Renal cortical epithelial cell (primary cell): Measurements from ENCODE around the gene SHISA5. TPM values are rescaled to one million over a fixed set of nuclear protein-coding genes. Genes with fewer than 3 reads are reported as not detected.

Source experiments
- DNase-seq: peaks from one replicate; pipeline ENCODE4 v3.0.0-alpha.2; 2011; ENCODE audit warnings: low read depth
- total RNA-seq: library from RNA; depleted of rRNA; stranded (reverse); fragments of >200 nt; gene quantifications from 2 replicates; pipeline ENCODE4 v1.2.3, GENCODE V29; 2014

The SHISA5 gene
- total RNA-seq, 1 donor from 2014 or later = 143 TPM

- DNase-seq = no peak
These were observed 72.5 kb downstream of the SHISA5 start for GRCh38 chr3:48431224-48432029.

DNA sequence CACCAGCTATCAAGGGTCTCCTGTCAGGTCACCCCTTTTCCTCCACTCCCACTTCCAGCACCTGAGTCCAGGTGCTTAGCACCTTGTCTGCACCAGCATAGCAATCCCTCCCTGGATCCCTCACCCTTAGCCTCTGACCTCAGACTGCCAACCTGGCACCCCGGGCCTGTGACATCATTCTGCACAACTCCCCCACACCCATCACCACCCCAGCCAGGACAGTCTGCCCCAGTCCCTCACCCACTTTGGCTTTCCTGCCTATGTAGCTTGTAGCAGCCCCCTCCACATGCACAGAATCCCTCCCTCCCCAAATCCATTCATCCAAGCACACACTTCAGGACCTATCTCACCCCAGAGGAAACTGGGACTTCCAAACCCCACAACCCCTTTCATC is 73.3 kb downstream of the SHISA5 start:
- no peak for DNase-seq

GRCh38 chr3:48429960-48430707 is 73.8 kb downstream of the SHISA5 start, which contains the start of gene PLXNB1:
Gene PLXNB1, minus strand, starts transcription at chr3:48430086. Its CDS starts 5,475 bp downstream, at chr3:48424611.
- DNase-seq = peak; percentile 87

DNA sequence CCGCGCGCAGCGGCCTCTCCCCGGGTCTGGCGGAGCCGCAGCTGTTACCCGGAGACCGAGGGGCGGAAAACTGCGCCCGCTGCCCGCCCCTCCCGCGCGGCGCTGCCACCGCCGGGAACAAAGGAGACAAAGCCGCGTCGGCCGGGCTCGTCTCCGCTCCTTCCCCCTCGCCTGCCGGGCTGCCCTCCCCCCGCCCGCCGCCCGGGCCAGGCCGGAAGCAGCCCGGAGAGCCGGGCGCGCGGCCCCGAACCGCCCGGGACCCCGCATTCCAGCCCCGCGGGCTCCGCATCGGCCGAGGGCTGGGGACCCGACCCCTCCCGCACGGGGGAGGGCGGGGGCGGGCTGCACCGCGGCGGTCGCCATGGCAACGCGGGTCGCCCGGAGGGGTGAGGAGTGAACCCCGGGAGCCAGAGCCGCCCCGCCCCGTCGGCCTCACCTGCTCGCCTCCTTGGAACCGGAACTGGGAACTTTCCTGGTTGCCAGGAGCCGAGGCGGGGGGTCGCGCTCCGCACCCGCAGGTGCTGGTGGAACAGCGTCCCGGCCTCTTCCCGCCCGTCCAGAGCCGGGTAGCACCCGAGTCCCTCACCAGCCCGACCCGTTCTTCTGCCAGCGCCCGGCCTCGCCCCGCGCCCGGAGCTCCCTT is 74.5 kb downstream of the SHISA5 start:
- no peak for DNase-seq

DNA sequence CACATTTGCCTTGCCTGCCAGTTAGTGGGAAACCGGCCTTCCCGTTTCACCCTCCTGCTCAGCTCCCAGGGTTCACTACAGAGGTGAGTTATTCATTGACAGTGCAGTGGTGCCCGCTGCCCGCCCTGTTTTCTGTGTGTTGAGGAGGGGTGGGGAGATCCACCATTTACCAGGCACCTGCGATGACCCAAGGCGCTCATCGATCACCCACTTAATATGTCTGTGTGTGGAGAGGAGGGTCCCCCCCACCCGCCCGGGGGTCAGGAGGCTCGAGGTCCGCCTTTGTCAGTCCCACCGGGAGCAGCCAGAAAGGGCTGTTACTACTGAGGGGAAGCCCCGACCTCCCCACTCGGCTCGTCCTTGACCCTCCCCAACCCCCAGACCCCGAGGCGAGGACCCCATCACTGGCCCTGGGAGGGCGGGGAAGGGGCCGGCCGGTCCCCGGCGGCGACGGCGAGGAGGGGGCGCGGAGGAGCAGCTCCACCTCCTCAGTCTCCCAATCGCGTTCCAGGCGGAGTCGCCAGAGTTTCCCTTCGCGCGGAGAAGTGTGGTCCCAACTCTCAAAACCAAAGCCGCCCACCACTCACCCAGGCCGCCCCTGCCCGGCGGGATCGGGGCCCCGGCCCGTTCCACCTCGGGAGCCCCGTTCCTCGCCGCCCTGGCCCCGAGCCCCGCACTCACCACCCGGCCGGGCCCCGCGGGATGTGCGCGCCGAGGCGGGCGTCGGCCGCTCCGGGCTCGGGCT is 75.2 kb downstream of the SHISA5 start:
- DNase-seq = peak; percentile 71

DNA sequence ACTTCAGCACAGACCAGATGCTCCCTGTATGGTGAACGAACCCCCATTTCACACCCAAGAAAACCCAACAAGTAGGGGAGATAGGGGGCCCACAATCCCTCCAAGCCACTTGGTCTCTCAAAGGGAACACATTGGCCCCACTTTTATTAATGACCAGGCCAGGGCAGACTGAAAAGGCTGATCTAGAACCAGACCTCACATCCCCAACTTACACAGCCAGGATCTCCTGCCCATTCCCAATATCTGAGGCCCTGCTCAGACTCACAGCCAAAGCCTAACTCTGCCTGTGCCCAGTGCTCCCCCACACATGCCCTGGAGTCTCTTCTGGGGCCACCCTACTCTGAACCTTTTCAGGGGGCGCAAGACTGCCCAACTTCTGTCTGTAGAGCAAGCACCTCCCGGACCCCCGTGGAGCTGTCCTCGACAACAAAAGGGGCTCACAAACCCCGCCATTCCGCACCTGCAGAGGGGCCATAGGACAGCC is 75.8 kb downstream of the SHISA5 start:
- no peak for DNase-seq

- no peak for DNase-seq
These were observed 76.4 kb downstream of the SHISA5 start for GRCh38 chr3:48427630-48427962.

DNA sequence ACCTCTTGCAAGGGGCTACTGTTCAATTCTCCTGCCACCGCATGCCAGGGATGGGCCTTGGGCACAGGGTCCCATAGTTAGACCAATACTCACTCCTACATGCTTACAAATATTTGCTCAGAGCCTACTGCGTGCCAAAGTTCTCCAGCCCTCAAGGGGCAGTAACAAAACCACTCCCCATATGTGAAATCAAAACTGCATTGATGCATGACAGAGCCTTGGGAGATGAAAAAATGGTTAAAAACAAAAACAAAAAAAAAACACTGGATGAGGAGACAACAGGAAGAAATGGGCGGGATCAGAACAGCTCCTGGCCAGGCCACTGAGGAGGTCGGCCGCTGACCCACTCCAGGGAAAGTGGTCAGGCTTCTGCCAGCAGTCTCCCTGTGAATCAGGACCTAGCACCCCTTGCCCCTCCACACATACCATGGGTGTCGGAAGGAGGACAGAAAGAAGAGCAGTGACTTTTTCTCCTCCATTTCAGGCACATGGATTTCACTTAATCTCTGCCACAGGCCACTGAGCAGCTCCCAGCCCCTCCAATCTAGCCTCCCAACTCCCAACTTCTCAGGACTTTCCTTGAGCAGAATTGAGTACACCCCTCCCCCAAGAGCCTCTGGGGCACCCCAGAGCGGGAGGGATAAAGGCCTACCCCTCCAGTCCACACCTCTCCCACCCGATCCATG is 76.9 kb downstream of the SHISA5 start:
- DNase-seq = peak; percentile 76

DNA sequence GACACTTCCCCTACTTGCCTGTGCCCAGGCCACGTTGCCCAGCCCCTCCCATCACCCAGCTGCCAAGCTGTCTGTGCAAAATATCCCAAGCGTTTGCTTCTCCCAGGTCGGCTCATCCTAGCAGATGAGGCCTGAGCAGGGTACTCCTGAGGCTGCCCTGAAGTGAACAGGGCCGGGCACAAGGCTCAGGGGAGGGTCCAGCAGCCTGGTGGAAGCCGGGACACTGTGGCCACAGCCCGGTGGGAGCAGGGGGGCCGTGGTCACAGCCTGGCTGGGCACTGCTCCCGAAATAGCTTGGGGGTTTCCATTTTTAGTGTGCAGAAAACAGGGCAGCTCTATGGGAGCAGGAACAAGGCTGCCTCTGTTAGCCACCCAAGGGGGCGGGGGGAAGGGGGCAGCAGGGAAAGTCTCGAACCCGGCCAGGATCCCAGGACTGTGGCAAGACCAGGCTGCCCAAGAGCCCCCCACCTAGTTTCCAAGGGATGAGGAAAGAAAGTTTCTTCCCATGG is 77.5 kb downstream of the SHISA5 start:
- DNase-seq = no peak

DNA sequence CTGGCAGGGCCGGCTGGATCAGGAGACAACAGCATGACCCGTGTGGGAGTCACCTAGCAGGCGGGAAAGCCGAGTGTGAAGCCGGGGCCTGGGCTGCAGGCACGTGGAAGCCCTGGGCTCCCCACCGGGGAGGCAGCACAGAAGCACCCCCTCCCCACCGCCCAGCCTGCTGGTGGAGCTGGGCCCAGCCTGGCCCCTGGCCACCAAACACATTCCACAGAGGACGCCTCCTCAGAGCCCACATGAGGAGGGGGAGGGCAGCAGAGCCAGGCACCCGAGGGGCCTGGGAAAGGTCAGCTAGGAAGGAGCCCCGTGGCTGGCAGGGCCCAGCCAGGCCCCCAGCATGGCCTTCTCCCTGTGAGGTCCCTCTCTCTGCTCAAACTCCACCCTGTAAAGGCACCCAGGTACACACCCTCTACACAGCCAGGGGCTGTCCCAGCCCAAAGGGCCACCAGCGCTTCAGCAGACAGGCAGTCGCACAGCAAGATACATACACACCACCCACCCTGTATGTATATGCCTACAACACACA is 78.6 kb downstream of the SHISA5 start:
- DNase-seq = no peak

DNA sequence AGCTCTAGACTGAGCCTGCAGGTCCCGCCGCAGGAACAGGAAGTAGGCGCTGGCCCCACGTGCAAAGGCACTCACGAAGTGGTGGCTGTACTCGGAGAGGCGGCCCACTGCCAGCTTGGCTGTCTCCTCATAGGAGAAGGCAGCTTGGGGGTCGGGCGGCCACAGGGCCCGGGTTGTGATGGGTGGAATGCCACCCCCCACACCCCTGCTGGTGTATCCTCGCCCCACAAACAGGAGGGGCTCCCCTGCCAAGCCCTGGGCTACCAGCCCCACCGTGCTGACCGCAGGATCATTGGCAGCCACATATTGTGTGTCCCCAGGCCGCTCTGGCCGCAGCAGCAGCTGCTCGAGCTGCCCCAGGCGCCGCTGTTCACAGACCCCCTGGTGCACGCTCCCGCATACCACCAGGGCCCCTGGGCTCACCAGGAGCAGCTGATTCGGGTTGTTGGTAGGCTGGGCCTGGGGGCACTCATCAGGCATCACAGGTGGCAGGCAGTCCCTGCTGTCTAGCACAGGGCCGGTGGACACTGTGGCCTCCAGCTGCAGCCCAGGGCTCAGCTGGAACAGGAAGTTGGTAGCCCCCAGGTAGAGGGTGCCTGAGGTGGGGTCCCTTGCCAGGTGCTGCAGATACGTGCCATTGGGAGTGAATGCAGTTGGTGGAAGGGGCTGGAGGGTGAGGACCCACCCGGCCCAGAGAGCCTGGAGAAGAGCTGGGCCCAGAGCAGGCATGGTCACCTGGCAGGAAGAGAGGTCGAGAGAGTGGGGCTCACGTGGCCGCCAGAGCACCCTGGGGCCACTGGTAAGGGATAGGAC is 79.9 kb downstream of the SHISA5 start:
- no peak for DNase-seq

DNA sequence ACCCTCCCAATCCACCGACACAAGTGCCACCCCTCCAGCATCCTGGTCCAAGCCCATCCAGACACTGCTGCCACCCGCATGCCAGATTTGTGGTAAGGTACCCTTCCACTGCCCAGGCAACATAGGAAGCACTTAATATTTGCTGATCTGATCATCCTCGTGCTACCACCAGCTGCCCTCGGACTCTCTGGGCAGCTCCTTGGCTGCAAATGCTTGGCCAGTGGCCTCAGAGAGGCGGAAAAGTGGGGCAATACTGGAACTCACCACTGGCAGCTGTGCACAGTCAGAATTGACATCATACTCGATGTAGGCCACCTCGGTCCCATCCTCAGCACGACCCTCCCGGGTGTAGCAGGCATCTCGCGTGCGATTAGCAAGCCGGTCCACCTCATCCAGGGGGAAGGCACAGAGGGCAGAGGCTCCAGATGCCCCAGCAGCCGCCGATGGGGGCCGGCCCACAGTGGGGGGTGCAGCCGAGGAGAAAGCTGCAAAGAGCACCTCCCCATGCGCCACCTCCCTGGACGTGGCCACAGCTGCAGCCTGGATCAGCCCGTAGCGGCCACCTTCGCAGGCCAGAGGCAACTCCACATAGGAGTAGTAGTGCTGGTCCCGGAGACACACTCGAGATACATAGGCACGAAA is 80.6 kb downstream of the SHISA5 start:
- no peak for DNase-seq

- DNase-seq = no peak
These were observed 81.3 kb downstream of the SHISA5 start for GRCh38 chr3:48422681-48423080.

- no peak for DNase-seq
These were observed 81.7 kb downstream of the SHISA5 start for GRCh38 chr3:48422272-48422671.

DNA sequence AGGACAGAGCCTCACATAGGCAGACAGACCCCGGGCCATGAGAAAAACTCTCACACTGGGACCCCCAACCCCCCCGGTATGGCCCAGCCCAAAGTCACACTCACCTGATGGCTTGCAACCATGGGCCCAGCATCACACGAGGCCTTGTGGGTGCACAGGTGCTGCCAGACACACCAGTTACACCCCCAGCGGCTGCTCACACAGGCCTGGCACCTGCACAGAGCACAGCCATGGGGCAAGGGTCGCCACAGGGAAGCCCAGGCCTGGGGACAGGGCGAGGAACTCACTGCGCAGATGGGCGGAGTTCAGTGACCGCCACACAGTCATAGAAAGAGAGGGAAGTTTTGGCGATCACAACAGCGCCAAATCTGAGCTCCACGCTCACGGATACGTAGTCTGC is 83.4 kb downstream of the SHISA5 start:
- DNase-seq = no peak

DNA sequence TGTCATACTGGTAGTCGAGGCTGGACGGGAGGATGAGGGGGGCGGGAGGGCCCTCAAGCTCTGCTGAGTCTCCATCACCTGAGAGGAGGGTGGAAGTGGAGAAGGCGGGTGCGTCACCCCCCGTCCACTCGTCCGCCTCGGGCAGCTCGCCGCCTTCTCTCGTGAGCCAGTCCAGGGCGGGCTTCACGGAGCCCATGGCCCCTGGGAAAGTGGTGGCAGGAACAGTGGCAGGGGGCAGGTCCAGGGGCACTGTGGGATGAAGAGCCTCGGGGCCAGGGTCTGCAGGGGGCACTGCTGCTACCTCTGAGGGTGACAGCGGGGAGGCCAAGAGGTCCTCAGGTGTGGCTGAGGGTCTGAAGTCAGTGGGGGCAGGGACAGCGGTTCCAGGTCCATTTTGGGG is 84.4 kb downstream of the SHISA5 start:
- DNase-seq = no peak

GRCh38 chr3:48419149-48419548 is 84.8 kb downstream of the SHISA5 start:
- DNase-seq = no peak

- no peak for DNase-seq
These were observed 85.3 kb downstream of the SHISA5 start for GRCh38 chr3:48418651-48419050.

DNA sequence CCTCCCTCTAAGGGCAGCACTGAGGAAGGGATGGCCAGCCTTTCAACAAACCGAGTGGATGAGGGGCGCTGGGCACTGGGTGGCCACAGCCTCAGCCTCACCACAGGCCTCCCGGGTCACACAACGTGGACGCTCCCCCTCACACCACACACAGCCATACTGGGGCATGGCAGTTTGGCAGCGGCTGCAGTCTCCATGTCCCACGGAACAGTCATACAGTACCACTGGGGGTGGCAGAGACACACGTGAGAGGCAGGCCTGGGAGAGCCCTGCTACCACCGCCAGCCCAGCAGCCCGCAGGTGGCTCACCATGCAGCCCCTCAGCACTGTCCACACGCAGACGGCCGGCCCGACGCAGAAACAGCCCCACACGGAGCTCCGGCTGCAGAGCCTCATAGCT is 85.8 kb downstream of the SHISA5 start:
- no peak for DNase-seq
